ENCODE measurements around the gene NLRC3.

The NLRC3 gene

GRCh38 chr16:3597226-3597625, 20.0 kb upstream of the NLRC3 start:
- no peak for DNase-seq

- DNase-seq = no peak
Measured at GRCh38 chr16:3596101-3596861, 19.1 kb upstream of the NLRC3 start.

GRCh38 chr16:3595521-3596021, 18.4 kb upstream of the NLRC3 start:
- no peak for DNase-seq

GRCh38 chr16:3595110-3595486, 17.9 kb upstream of the NLRC3 start:
- no peak for DNase-seq

GRCh38 chr16:3594316-3595109, 17.3 kb upstream of the NLRC3 start:
- DNase-seq = no peak

- DNase-seq = no peak
Measured at GRCh38 chr16:3592559-3592958, 15.4 kb upstream of the NLRC3 start.

- DNase-seq = no peak
Measured at GRCh38 chr16:3591991-3592390, 14.8 kb upstream of the NLRC3 start.

GRCh38 chr16:3591436-3591803, 14.2 kb upstream of the NLRC3 start:
- DNase-seq = no peak

GRCh38 chr16:3590736-3591435, 13.7 kb upstream of the NLRC3 start:
- DNase-seq = peak in 1 of 58 donors; percentile 3

GRCh38 chr16:3589991-3590701, 12.9 kb upstream of the NLRC3 start:
- DNase-seq = no peak

GRCh38 chr16:3589441-3589921, 12.3 kb upstream of the NLRC3 start:
- no peak for DNase-seq

GRCh38 chr16:3589001-3589400, 11.8 kb upstream of the NLRC3 start:
- no peak for DNase-seq

GRCh38 chr16:3587547-3588110, 10.4 kb upstream of the NLRC3 start:
- no peak for DNase-seq

GRCh38 chr16:3584412-3584811, 7.2 kb upstream of the NLRC3 start:
- DNase-seq = no peak

GRCh38 chr16:3583303-3584038, 6.3 kb upstream of the NLRC3 start:
- peak in 5 of 58 donors; percentile 6 to 34 (median 30) for DNase-seq

GRCh38 chr16:3582276-3583165, 5.3 kb upstream of the NLRC3 start:
- no peak for DNase-seq

- no peak for DNase-seq
Measured at GRCh38 chr16:3581392-3581791, 4.2 kb upstream of the NLRC3 start.

GRCh38 chr16:3580686-3581085, 3.5 kb upstream of the NLRC3 start:
- no peak for DNase-seq

GRCh38 chr16:3580251-3580651, 3.0 kb upstream of the NLRC3 start:
- DNase-seq = no peak

Data from anterior cingulate cortex (tissue), 58 donors.